T-cell (primary cell): ENCODE results near the gene TBC1D16. TPM values are rescaled to one million over a fixed set of nuclear protein-coding genes. Genes with fewer than 3 reads are reported as not detected.

Experiments
- ATAC-seq, 4 experiments: fragments of 200-7000 bp in 3 of 4; fragments of 150-1000 bp in 1 of 4; cut with Tn5 transposase; replicated peaks in 1 of 4; 1 replicate in 3 of 4; 2 replicates in 1 of 4; pipeline ENCODE4 v1.10.0; 2021; ENCODE audit warnings: moderate library complexity in 3 of 4, mild to moderate bottlenecking in 2 of 4, moderate number of reproducible peaks in 1 of 4
- CTCF ChIA-PET, 2 donors: fragments of 300-600 bp; sonication (Branson Sonifier 250); formaldehyde crosslinking; loops; one replicate each; lab custom pipeline; 2022; ENCODE audit warnings: antibody characterized with exemption in 2 of 2; lab: Charles Lee
- POLR2A ChIA-PET, 2 donors: fragments of 300-600 bp; sonication (Branson Sonifier 250); formaldehyde crosslinking; loops; one replicate each; lab custom pipeline; 2022; ENCODE audit warnings: antibody characterized with exemption in 2 of 2; lab: Charles Lee
- DNase-seq, 35 experiments: peaks; one replicate each; pipeline versions ENCODE4 v3.0.0 to v3.0.0-alpha.2; 2013 to 2023
- H3K27ac ChIP-seq: one replicate; pipeline ENCODE4 v1.5.1; 2013; ENCODE audit warnings: low read length
- H3K27me3 ChIP-seq, 2 experiments: replicated peaks in 1 of 2; 1 replicate in 1 of 2; 2 replicates in 1 of 2; pipeline versions ENCODE4 v1.6.1 to v1.7.0; 2013; ENCODE audit warnings: low read length in 1 of 2, mixed read lengths in 1 of 2; ENCODE audit not compliant: control insufficient read depth in 2 of 2, insufficient read depth in 2 of 2; ENCODE audit errors: extremely low read depth in 1 of 2
- H3K36me3 ChIP-seq, 2 donors: 1 replicate in 1 of 2; 2 replicates in 1 of 2; pipeline versions ENCODE4 v1.6.1 to v1.7.0; 2013; ENCODE audit warnings: low read length in 1 of 2; ENCODE audit not compliant: control insufficient read depth in 2 of 2, insufficient read depth in 1 of 2; ENCODE audit errors: extremely low read depth in 1 of 2
- H3K4me1 ChIP-seq, 2 experiments: 1 replicate in 1 of 2; 2 replicates in 1 of 2; pipeline versions ENCODE4 v1.6.1 to v1.7.0; 2013; ENCODE audit warnings: low read length in 2 of 2, mixed read lengths in 1 of 2; ENCODE audit not compliant: insufficient read depth in 2 of 2, control insufficient read depth in 1 of 2; ENCODE audit errors: extremely low read depth in 1 of 2
- H3K4me3 ChIP-seq, 2 donors: 1 replicate in 1 of 2; 2 replicates in 1 of 2; pipeline versions ENCODE4 v1.5.1 to v1.7.0; 2013; ENCODE audit warnings: mild to moderate bottlenecking in 2 of 2, low read length in 1 of 2, moderate library complexity in 1 of 2; ENCODE audit not compliant: control insufficient read depth in 1 of 2; ENCODE audit errors: extremely low read depth in 1 of 2
- H3K9me3 ChIP-seq: 2 replicates; pipeline ENCODE4 v1.7.0; 2013
- H3K27ac Mint-ChIP-seq, 2 donors: one replicate each; pipeline ENCODE4 v1.8.0; 2020 to 2021; ENCODE audit warnings: mild to moderate bottlenecking in 2 of 2, mixed read lengths in 2 of 2
- H3K27me3 Mint-ChIP-seq, 2 donors: one replicate each; pipeline ENCODE4 v1.8.0; 2021 to 2022; ENCODE audit warnings: mixed read lengths in 2 of 2
- H3K36me3 Mint-ChIP-seq: one replicate; pipeline ENCODE4 v1.8.0; 2021; ENCODE audit warnings: mixed read lengths
- H3K4me1 Mint-ChIP-seq, 3 donors: one replicate each; pipeline ENCODE4 v1.8.0; 2020 to 2022; ENCODE audit warnings: mixed read lengths in 3 of 3, mild to moderate bottlenecking in 1 of 3
- H3K4me3 Mint-ChIP-seq, 3 donors: one replicate each; pipeline ENCODE4 v1.8.0; 2020 to 2022; ENCODE audit warnings: mild to moderate bottlenecking in 3 of 3, mixed read lengths in 3 of 3, moderate library complexity in 3 of 3
- H3K9me3 Mint-ChIP-seq, 3 donors: one replicate each; pipeline ENCODE4 v1.8.0; 2020 to 2022; ENCODE audit warnings: mixed read lengths in 3 of 3
- WGBS: methylation state at CpG from one replicate; pipeline ENCODE4 v1.1.5; 2013; ENCODE audit warnings: missing lambda C conversion rate; ENCODE audit not compliant: insufficient coverage; 5-methylcytosine and 5-hydroxymethylcytosine counted together
- total RNA-seq, 35 experiments: library from RNA in 6 of 35; stranded (reverse) in 6 of 35; fragments of 120-200 nt in 1 of 35; gene quantifications; one replicate each; pipeline versions ENCODE4 v1.2.1 to v1.2.4 and lab custom pipeline; 2013 to 2026

The TBC1D16 gene
- total RNA-seq, 5 donors from 2014 or later (not counting 1 experiment from before 2014, with no cell fraction given) = 1.9 to 6.1 (median 3.4) TPM

DNA sequence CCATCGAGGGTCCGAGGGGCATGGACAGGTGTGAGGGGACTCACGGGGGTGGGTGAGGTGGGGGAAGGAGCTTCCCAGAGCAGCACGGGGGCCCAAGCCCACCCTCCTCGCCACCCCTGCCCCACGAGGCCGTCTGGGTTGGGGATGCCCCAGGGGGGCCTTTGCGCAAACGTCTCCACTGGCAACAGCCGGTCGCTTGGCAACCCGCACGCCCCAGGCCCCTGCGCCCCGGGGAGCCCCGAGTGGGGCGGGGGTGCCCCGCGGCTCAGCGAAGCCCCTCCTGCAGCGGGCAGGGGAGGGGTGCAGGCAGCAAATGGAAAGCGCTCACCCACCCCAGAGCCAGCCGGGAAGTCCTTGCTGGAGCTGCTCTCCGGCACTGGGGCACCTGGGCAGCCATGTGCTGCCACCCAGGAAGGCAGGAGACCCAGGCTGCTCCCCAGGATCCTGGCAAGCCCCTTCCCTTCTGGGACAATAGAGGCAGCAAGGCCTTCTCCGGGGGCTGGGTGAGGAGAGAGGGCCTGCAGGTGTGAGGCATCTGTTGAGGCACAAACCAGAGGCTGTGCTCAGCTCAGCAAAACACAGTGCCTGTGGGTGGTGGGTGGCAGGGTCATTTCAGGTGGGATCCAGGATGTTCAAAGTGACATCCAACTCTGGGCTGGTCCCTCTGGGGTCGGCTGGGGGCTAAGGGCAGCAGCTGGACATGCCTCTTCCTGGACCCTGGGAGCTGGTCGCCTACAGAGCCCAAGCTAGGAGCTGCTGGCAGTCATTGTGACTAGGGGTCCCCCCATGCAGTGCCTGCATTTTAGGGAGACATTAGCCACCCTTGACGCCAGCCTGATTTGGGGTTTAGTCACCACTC is 115.6 kb downstream of the TBC1D16 start:
- no peaks in the 10 kb centered on the region for H3K36me3 ChIP-seq
- Mint-ChIP-seq H3K4me1 (peaks cover 0 to 10% (median 0%) of the 10 kb centered on the region in 3 donors), H3K36me3 (no peaks in the 10 kb centered on the region), H3K4me3 (no peak overlapping the region), H3K9me3 (no peaks in the 10 kb centered on the region), H3K27me3 (peaks cover 3 to 5% of the 10 kb centered on the region in 2 donors), H3K27ac (no peak overlapping the region)
- ChIA-PET POLR2A (no interaction called here), CTCF (no interaction called here)
- H3K27me3 ChIP-seq = peaks cover 0 to 72% of the 10 kb centered on the region in 2 experiments
- no peaks in the 10 kb centered on the region for H3K9me3 ChIP-seq
- H3K4me3 ChIP-seq = no peak overlapping the region
- H3K4me1 ChIP-seq = peaks cover 0 to 19% of the 10 kb centered on the region in 2 experiments
- DNase-seq (no peak), ATAC-seq (no peak)
- no peak overlapping the region for H3K27ac ChIP-seq
- 72% methylated on average over 24 of the region's 28 CpGs for WGBS

DNA sequence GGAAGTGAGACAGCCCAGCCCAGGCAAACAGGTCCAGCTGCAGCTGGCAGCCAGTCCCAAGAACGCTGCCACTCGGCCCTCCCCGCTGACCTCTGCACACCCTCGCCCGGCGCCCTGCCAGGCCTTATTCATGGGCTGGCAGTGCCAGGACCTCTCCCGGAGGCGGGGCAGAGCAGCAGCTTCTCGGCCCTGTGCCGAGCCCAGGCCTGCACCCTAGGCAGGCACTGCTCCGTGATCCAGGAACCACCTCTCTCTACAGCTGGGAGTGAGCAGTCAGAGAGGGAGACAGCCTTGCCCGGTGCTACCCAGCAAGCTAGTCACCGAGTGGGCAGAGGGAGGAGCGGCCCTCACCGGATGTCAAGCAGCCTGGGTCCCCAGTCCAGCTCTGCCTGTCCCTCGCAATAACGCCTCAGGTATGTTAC is 116.5 kb downstream of the TBC1D16 start:
- POLR2A ChIA-PET = no interaction called here
- no peak overlapping the region for H3K4me3 Mint-ChIP-seq
- peaks cover 0 to 5% (median 0%) of the 10 kb centered on the region in 3 donors for H3K4me1 Mint-ChIP-seq
- WGBS = 80% methylated on average over 17 of the region's 17 CpGs
- H3K36me3 Mint-ChIP-seq = no peaks in the 10 kb centered on the region
- Histone ChIP-seq H3K9me3 (no peaks in the 10 kb centered on the region), H3K4me1 (peaks cover 0 to 14% of the 10 kb centered on the region in 2 experiments), H3K27me3 (peaks cover 0 to 67% of the 10 kb centered on the region in 2 experiments), H3K27ac (no peak overlapping the region), H3K36me3 (no peaks in the 10 kb centered on the region), H3K4me3 (no peak overlapping the region)
- DNase-seq (no peak), ATAC-seq (no peak)
- no peak overlapping the region for H3K27ac Mint-ChIP-seq
- CTCF ChIA-PET = interaction anchor here in 1 of 2 donors (0.5 kb wide), 1 partner anchor 55 kb away, joined by 8 read pairs; no protein-coding TSS in a partner anchor
- H3K27me3 Mint-ChIP-seq = peaks cover 5 to 7% of the 10 kb centered on the region in 2 donors
- no peaks in the 10 kb centered on the region for H3K9me3 Mint-ChIP-seq

DNA sequence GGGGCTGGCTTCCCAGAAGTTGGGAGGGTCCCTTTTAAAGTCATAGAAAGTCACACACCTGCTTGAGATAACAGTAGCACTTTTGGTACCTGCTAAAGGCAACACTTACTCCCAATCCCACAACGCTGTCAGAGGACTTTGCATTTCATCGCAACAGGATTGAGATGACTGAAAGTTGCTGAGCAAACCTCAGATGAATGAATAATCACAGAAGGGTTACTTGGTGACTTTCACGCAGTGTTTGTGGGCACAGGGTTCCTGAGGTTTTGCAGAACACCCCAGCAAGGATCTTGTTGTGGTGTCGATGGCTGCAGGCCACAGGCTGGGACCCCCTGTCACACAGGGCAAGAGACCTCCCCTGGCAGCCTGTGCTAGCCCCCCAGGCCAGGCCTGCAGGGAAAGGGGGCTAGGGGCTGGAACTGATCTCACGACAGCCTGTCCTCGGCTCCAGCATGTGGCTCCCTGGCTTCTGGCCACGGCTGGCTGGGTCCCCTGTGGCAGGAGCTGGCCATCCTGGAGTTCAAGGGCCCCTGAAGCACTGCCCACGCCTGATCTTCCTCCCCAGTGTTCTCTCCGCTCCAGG is 117.0 kb downstream of the TBC1D16 start:
- Histone ChIP-seq H3K9me3 (no peaks in the 10 kb centered on the region), H3K36me3 (no peaks in the 10 kb centered on the region), H3K4me3 (no peak overlapping the region), H3K27me3 (peaks cover 0 to 66% of the 10 kb centered on the region in 2 experiments), H3K27ac (no peak overlapping the region), H3K4me1 (peaks cover 0 to 14% of the 10 kb centered on the region in 2 experiments)
- no peak overlapping the region for H3K27ac Mint-ChIP-seq
- POLR2A ChIA-PET = no interaction called here
- no peak for ATAC-seq
- H3K9me3 Mint-ChIP-seq = no peaks in the 10 kb centered on the region
- H3K27me3 Mint-ChIP-seq = peaks cover 5 to 7% of the 10 kb centered on the region in 2 donors
- peaks cover 0 to 5% (median 0%) of the 10 kb centered on the region in 3 donors for H3K4me1 Mint-ChIP-seq
- no peaks in the 10 kb centered on the region for H3K36me3 Mint-ChIP-seq
- no peak overlapping the region for H3K4me3 Mint-ChIP-seq
- no peak for DNase-seq
- 65% methylated on average over 7 of the region's 9 CpGs for WGBS
- CTCF ChIA-PET = interaction anchor here in 1 of 2 donors (0.5 kb wide), 1 partner anchor 55 kb away, joined by 8 read pairs; no protein-coding TSS in a partner anchor

DNA sequence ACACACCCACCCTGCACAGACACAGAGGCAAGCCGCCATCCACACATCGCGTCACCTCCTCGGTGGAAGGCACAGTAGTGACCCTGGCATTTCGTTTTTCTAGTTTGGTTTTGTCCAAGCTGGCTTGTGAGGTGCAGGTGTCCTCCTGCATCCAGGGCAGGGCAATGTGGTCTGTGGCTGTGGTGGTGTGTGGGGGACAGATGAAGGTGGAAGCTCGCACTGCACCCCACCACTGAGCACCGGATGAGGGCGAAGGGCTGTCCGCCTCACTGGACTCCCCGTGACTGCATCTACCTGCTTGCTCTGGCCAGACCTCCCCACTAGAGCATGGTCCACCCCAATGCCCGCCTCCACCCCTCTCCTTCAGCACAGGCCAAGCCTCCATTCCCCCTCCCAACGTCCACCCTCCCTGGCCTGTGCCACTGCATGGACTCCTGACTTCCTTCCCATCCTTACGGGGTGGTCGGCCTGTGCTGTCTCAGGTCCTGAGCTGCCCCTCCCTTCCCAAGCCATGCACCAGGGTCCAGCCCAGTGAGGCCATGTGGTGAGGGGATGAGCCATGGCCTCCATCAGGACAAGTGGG is 117.7 kb downstream of the TBC1D16 start:
- H3K27me3 ChIP-seq = peaks cover 0 to 68% of the 10 kb centered on the region in 2 experiments
- DNase-seq (no peak), ATAC-seq (no peak)
- no peaks in the 10 kb centered on the region for H3K36me3 Mint-ChIP-seq
- peaks cover 0 to 14% of the 10 kb centered on the region in 2 experiments for H3K4me1 ChIP-seq
- ChIA-PET POLR2A (no interaction called here), CTCF (no interaction called here)
- no peak overlapping the region for H3K4me3 Mint-ChIP-seq
- peaks cover 0 to 5% (median 0%) of the 10 kb centered on the region in 3 donors for H3K4me1 Mint-ChIP-seq
- H3K9me3 Mint-ChIP-seq = no peaks in the 10 kb centered on the region
- H3K36me3 ChIP-seq = no peaks in the 10 kb centered on the region
- no peak overlapping the region for H3K4me3 ChIP-seq
- peaks cover 5 to 7% of the 10 kb centered on the region in 2 donors for H3K27me3 Mint-ChIP-seq
- no peaks in the 10 kb centered on the region for H3K9me3 ChIP-seq
- H3K27ac ChIP-seq = no peak overlapping the region
- H3K27ac Mint-ChIP-seq = no peak overlapping the region
- 88% methylated on average over 5 of the region's 14 CpGs for WGBS

DNA sequence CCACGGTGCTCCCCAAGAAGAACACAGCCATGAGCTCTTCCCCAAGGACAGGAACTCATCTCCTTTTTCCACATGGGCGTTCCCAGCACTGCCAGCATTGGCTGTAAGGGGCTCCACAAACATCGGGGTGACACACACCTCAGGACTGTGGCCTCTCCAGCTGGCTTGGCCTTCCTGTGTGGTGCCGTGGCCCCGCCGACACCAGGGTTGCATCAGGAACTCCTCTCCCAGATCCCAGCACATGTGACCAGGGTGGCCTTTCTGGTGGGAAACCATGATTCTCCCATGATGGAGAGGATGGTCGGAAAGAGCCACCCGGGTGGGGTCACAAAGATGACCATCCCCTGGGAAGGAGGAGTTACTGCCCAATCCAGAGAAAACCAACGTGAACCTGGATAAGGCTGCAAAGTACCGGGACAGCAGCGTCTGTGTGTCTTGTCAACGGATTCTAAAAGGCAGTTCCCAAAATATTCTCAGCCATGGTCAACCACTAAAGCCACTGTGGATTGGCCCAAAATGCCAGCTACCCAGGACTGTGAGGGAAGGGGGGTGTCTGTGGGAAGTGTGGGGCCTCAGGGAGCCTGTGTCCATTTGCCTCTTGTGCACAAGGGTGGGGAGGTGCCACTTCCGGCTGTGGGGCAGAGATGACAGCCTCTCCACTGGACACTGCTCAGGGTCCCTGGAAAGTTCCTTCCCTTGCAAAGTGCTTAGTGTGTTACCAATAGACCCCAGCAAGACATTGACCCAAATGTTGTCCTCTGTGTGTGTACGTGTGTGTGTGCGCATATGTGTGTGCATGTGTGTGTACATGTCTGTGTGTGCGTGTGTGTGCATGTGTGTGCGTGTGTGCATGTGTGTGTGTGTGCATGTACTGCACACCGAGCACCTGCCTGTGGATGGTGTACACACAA is 118.4 kb downstream of the TBC1D16 start:
- Mint-ChIP-seq H3K4me3 (no peak overlapping the region), H3K36me3 (no peaks in the 10 kb centered on the region), H3K9me3 (no peaks in the 10 kb centered on the region), H3K4me1 (peaks cover 0 to 5% (median 0%) of the 10 kb centered on the region in 3 donors), H3K27me3 (peaks cover 5 to 7% of the 10 kb centered on the region in 2 donors), H3K27ac (no peak overlapping the region)
- H3K27ac ChIP-seq = no peak overlapping the region
- H3K4me1 ChIP-seq = peaks cover 0 to 14% of the 10 kb centered on the region in 2 experiments
- peaks cover 0 to 68% of the 10 kb centered on the region in 2 experiments for H3K27me3 ChIP-seq
- 86% methylated on average over 10 of the region's 18 CpGs for WGBS
- H3K4me3 ChIP-seq = no peak overlapping the region
- no peaks in the 10 kb centered on the region for H3K9me3 ChIP-seq
- ATAC-seq (no peak), DNase-seq (no peak)
- CTCF ChIA-PET = interaction anchor here in 1 of 2 donors (0.6 kb wide), 1 partner anchor 78 kb away, joined by 8 read pairs; the partner anchor contains the start of gene CBX4
- no peaks in the 10 kb centered on the region for H3K36me3 ChIP-seq
- POLR2A ChIA-PET = no interaction called here
